Activated CD4-positive, alpha-beta T cell treated with anti-CD3 and anti-CD28 coated beads, Interleukin-2, amount 10 ng/mL, durations not matched to agents 7 days and 5 days (primary cell): ENCODE measurements around the gene OR51E2. TPM values are rescaled to one million over a fixed set of nuclear protein-coding genes. Genes with fewer than 3 reads are reported as not detected.

Experiments used
- CTCF ChIA-PET: fragments of 350-600 bp; sonication (Branson Sonifier 250); formaldehyde crosslinking; loops from one replicate; lab custom pipeline; 2021; ENCODE audit warnings: antibody characterized with exemption; lab: Charles Lee
- POLR2A ChIA-PET: fragments of 350-600 bp; sonication (Branson Sonifier 250); formaldehyde crosslinking; loops from one replicate; lab custom pipeline; 2021; ENCODE audit warnings: antibody characterized with exemption; lab: Charles Lee
- DNase-seq: peaks from one replicate; pipeline ENCODE4 v3.0.0-alpha.2; 2020
- H3K27ac Mint-ChIP-seq: one replicate; pipeline ENCODE4 v1.8.0; 2021; ENCODE audit warnings: mild to moderate bottlenecking, moderate library complexity, mixed read lengths
- H3K27me3 Mint-ChIP-seq: one replicate; pipeline ENCODE4 v1.8.0; 2021; ENCODE audit warnings: mixed read lengths
- H3K36me3 Mint-ChIP-seq: one replicate; pipeline ENCODE4 v1.8.0; 2021; ENCODE audit warnings: low read depth, mixed read lengths
- H3K4me1 Mint-ChIP-seq: one replicate; pipeline ENCODE4 v1.8.0; 2021; ENCODE audit warnings: mixed read lengths
- H3K4me3 Mint-ChIP-seq: one replicate; pipeline ENCODE4 v1.8.0; 2021; ENCODE audit warnings: mild to moderate bottlenecking, moderate library complexity, mixed read lengths
- H3K9me3 Mint-ChIP-seq: one replicate; pipeline ENCODE4 v1.8.0; 2021; ENCODE audit warnings: mixed read lengths
- total RNA-seq, 2 experiments: library from RNA; stranded (reverse); gene quantifications; one replicate each; pipeline ENCODE4 v1.2.3, GENCODE V29; 2021

OR51E2 gene
- total RNA-seq, 2 experiments from 2014 or later: not detected

DNA sequence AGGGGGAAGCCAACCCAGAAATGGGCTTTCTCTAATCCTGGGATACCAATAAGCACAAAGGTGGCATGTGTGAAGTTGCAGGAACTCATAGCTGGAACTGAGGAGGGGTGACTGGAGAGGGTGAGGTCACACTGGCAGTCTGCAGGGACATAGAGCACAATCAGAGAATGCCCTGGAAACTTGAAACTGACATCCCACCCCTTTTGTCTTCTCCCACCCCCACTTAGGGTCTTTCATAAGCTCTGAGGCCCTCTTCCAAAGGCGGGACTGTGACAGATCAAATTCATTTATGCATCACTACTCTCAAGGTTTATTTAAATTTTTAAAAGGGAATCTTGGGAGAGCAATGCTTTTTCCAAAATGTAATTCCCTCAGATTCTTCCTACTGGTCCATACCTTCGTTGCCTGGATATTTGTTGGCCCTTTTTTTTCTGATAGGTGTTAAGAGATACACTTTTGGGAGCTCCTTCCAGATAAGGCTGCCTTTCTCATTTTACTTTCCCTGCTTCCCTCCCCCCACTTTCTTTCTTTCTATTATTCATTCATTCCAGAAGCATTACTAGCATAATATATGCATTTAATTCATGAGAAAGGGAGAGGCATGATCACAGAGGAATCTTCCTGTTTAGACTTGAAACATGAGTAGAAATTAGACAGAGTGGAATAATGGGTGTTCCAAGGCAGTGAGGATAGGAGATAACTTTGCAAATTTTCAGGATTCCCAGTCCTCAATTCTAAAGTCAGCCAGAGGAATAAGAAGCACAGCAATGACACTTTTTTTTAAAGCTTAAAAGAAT lies 14.8 kb downstream of the OR51E2 start:
- H3K9me3 Mint-ChIP-seq: no peaks in the 10 kb centered on the region
- CTCF ChIA-PET: interaction anchor here (1.4 kb wide), 1 partner anchor 46 kb away, joined by 5 read pairs; the partner anchor contains the start of gene OR51D1
- no peak overlapping the region for H3K4me3 Mint-ChIP-seq
- H3K27me3 Mint-ChIP-seq: no peaks in the 10 kb centered on the region
- H3K4me1 Mint-ChIP-seq: no peaks in the 10 kb centered on the region
- no peak overlapping the region for H3K27ac Mint-ChIP-seq
- POLR2A ChIA-PET: no interaction called here
- H3K36me3 Mint-ChIP-seq: no peaks in the 10 kb centered on the region
- no peak for DNase-seq

DNA sequence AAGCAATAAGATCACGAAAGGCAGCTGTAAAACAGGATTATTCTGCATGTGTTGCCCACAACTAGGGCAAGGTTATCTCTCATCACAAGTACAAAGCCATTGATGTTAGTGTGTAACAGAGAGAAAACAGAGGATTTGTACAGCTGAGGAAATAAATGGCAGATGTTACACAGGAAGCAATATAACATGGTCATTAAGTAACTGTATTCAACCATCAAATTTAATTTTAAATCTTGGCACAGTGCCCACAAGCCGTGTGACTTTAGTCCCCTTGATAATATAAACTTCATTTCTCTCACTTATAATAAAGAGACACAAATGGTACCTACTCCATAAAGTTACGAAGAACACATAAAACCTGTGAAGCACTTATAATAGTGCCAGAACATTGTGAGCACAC lies 17.3 kb downstream of the OR51E2 start:
- DNase-seq: no peak
- H3K9me3 Mint-ChIP-seq: no peaks in the 10 kb centered on the region
- H3K4me3 Mint-ChIP-seq: no peak overlapping the region
- no peaks in the 10 kb centered on the region for H3K36me3 Mint-ChIP-seq
- no peaks in the 10 kb centered on the region for H3K27me3 Mint-ChIP-seq
- no peak overlapping the region for H3K27ac Mint-ChIP-seq
- ChIA-PET POLR2A (no interaction called here), CTCF (no interaction called here)
- H3K4me1 Mint-ChIP-seq: no peaks in the 10 kb centered on the region

DNA sequence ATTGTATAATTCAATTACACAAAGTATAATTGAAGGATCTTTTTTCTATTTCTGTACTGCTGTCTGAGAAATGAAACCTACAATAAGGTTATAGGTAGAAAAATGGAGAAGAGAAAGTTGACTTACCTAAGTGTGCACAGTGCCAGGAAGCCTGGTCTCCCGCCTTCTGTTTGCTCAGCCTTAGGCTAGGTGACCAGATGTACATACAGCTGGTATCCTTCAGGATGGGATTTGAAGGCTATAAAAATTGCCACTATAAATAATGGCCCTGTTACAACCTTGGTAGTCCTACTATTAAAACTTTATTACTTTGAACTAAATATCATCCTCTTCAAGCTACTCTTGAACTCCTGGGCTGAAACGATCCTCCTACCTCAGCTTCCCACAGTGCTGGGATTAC lies 19.7 kb downstream of the OR51E2 start:
- H3K27me3 Mint-ChIP-seq: peaks cover 3% of the 10 kb centered on the region
- no peak overlapping the region for H3K4me3 Mint-ChIP-seq
- no peak overlapping the region for H3K27ac Mint-ChIP-seq
- POLR2A ChIA-PET: no interaction called here
- no peaks in the 10 kb centered on the region for H3K36me3 Mint-ChIP-seq
- H3K9me3 Mint-ChIP-seq: no peaks in the 10 kb centered on the region
- CTCF ChIA-PET: no interaction called here
- H3K4me1 Mint-ChIP-seq: no peaks in the 10 kb centered on the region
- no peak for DNase-seq

DNA sequence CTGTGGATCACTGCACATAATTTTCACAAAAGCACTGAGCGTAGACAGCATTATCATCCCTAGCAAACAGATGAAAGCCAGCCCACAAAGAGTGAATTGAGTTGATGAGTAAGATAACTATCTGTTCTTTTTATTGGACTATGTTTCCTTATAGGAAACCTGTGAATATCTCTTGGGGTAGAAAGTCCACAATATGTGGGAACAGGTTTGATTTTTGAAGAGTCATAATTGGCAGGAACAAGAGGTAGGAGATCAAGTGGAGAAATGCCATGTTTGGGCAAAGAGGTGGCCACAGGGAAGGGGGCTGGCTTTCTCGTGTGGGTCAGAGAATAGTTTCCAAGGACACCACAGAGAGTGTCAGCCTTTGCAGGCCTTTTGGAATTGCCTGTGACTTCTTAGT lies 23.9 kb downstream of the OR51E2 start:
- Mint-ChIP-seq H3K36me3 (no peaks in the 10 kb centered on the region), H3K27ac (no peak overlapping the region), H3K4me1 (no peaks in the 10 kb centered on the region), H3K4me3 (no peak overlapping the region), H3K9me3 (no peaks in the 10 kb centered on the region), H3K27me3 (peaks cover 10% of the 10 kb centered on the region)
- CTCF ChIA-PET: interaction anchor here (0.6 kb wide), 1 partner anchor 1236 kb away, joined by 5 read pairs; no protein-coding TSS in a partner anchor
- POLR2A ChIA-PET: no interaction called here
- DNase-seq: no peak

DNA sequence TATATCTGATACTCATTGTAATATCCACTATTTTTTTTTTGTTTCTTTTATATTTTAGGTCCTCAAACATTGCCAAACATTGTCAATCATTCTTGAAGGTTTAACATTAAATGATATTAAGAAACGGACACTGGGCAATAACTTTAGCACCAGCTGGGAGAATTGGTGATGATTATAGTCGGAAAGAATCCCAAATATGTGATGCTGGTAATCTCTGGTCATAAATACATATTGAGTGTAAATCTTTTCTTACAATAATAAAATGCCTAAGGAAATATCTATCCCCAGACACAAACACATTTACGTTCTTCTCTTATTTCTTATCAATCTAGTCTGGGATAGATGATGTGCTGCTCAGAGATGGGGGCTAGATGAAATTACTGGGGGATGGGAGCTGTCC lies 25.2 kb downstream of the OR51E2 start:
- CTCF ChIA-PET: no interaction called here
- Mint-ChIP-seq H3K4me1 (no peaks in the 10 kb centered on the region), H3K36me3 (no peaks in the 10 kb centered on the region), H3K27me3 (peaks cover 12% of the 10 kb centered on the region), H3K4me3 (no peak overlapping the region), H3K9me3 (no peaks in the 10 kb centered on the region), H3K27ac (no peak overlapping the region)
- DNase-seq: no peak
- POLR2A ChIA-PET: no interaction called here

DNA sequence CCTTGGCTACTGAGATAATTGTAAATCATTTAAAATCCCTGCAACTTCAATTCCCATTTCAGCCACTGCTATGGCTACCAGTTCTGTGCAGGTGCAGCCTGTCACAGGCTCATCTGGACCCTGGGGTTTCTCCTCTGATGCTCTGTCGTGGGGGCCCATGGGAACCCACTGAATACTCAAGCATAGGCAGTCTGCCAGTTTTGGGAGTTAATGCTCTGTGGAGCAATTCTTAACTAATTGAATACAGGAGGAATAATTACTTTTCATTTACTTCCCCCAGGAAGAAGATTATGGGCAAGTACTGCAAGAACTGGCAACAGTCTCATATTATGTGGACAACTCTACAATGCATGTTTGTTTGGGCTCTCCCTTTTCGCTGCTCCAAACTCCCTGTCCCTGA lies 25.9 kb downstream of the OR51E2 start:
- peaks cover 15% of the 10 kb centered on the region for H3K27me3 Mint-ChIP-seq
- CTCF ChIA-PET: no interaction called here
- H3K36me3 Mint-ChIP-seq: no peaks in the 10 kb centered on the region
- H3K27ac Mint-ChIP-seq: no peak overlapping the region
- H3K4me1 Mint-ChIP-seq: no peaks in the 10 kb centered on the region
- no peak overlapping the region for H3K4me3 Mint-ChIP-seq
- POLR2A ChIA-PET: no interaction called here
- H3K9me3 Mint-ChIP-seq: no peaks in the 10 kb centered on the region
- DNase-seq: no peak

DNA sequence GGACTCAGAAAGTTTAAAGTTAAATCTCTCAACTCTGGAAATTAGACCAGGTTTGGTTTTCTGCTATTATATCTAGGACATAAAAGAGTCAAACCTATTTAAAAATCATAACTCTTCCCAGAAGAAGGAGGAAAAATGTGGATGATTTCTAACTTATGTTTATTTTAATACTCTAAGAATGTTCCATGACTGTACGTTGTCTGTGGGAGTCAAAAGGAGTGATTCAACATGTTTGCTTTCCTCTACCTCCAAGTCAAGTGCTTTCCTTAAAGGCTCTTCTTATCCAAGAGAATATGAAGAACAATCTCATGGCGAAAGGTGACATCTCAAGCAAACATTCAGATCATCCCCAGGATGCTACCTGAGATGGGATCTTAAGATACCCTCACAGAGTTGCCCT lies 32.2 kb downstream of the OR51E2 start:
- ChIA-PET POLR2A (no interaction called here), CTCF (no interaction called here)
- Mint-ChIP-seq H3K27me3 (peaks cover 18% of the 10 kb centered on the region), H3K36me3 (no peaks in the 10 kb centered on the region), H3K4me3 (no peak overlapping the region), H3K9me3 (no peaks in the 10 kb centered on the region), H3K27ac (no peak overlapping the region), H3K4me1 (no peaks in the 10 kb centered on the region)
- DNase-seq: no peak

DNA sequence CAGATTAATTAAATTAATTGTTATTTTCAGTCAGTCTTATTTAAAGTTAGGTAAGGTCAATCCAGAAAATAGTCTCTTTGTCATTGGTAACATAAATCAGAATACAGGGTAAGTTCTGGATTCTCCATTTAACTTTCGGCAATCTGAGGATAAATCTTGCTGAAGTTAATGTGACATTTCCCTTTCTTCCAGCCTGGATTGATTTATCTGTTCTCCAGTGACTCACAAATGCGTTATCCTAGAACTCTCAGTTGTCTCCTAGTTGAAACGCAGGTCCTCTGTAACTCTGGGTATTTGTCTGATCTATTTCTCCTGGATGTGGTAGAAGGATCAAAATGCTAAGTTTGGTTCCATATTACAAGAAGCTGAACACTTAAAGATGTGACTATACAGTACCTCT lies 32.9 kb downstream of the OR51E2 start:
- POLR2A ChIA-PET: no interaction called here
- CTCF ChIA-PET: no interaction called here
- Mint-ChIP-seq H3K36me3 (no peaks in the 10 kb centered on the region), H3K4me1 (no peaks in the 10 kb centered on the region), H3K27ac (no peak overlapping the region), H3K9me3 (no peaks in the 10 kb centered on the region), H3K4me3 (no peak overlapping the region), H3K27me3 (peaks cover 18% of the 10 kb centered on the region)
- no peak for DNase-seq

DNA sequence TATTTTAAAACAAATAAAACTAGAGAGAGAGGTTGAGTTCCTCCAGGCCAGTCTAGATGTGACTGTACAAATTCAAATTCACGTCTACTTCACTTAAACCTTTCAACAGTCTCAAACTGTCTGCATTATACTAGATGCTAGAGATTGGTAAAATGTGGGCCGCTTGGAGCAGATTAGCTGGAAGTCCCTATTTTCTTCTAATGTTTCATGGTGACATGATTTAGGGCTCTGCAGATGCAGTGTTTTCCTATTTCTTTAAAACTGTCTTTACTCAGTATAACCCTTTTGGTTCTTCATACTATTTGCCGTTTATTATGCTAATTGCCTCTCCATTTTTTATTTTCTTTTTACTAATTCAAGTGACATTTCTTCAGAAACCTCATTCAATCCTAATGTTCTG lies 33.5 kb downstream of the OR51E2 start:
- peaks cover 15% of the 10 kb centered on the region for H3K27me3 Mint-ChIP-seq
- no peaks in the 10 kb centered on the region for H3K9me3 Mint-ChIP-seq
- no peak overlapping the region for H3K4me3 Mint-ChIP-seq
- H3K4me1 Mint-ChIP-seq: no peaks in the 10 kb centered on the region
- no peak overlapping the region for H3K27ac Mint-ChIP-seq
- ChIA-PET POLR2A (no interaction called here), CTCF (no interaction called here)
- no peak for DNase-seq
- H3K36me3 Mint-ChIP-seq: no peaks in the 10 kb centered on the region

DNA sequence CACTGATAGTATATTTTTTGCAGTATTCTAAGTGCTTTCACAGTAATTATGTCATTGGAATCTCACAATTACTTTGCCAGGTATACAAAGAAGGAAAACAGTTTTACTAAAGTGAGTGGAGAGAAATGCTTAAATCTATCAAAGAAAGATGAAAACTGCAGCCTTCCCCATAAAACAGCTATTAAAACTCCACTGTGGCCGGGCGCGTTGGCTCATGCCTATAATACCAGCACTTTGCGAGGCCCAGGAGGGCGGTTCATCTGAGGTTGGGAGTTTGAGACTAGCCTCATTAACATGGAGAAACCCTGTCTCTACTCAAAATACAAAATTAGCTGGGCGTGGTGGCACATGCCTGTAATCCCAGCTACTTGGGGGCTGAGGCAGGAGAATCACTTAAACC lies 34.8 kb downstream of the OR51E2 start:
- CTCF ChIA-PET: no interaction called here
- Mint-ChIP-seq H3K4me3 (no peak overlapping the region), H3K36me3 (no peaks in the 10 kb centered on the region), H3K4me1 (no peaks in the 10 kb centered on the region), H3K9me3 (no peaks in the 10 kb centered on the region), H3K27ac (no peak overlapping the region), H3K27me3 (peaks cover 19% of the 10 kb centered on the region)
- POLR2A ChIA-PET: no interaction called here
- no peak for DNase-seq

DNA sequence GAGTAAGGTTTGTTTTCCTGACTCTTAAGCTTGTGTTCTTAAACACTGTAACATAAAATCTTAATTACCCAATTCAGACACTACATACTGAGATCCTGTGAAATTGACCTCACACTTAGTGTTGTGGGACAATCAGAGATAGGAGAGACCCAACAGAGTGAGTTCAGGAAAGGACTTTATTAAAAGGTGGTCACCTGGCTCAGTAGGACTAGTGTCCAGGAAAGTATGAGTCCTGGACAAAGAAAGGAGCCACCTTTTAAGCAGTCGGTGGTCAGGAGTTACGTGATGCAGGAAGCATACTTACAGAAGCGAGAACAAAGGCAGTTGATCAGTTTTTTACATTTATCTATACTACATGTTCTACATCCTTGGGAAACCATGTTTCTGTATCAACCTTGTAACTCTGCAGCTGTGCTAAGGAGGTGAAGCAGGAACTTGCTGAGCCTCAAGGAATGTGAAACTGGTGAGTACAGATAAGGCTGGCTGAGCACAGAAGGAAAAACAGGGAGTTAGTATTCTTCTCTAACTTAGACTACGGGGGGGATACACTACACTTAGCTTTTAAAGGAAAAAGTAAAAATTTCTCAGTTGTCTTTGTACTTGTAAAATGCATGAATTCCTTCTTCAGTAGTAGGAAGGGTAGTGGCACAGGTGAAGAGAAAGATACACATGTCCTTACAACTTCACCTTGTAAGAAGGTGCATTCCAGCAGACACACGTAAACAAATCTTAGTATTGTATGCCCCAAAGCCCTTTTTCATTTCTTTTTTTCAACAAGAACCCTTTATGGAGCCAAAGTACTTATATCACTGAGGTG lies 38.8 kb downstream of the OR51E2 start:
- Mint-ChIP-seq H3K36me3 (no peaks in the 10 kb centered on the region), H3K4me3 (no peak overlapping the region), H3K27ac (no peak overlapping the region), H3K9me3 (no peaks in the 10 kb centered on the region), H3K4me1 (no peaks in the 10 kb centered on the region), H3K27me3 (peaks cover 9% of the 10 kb centered on the region)
- POLR2A ChIA-PET: no interaction called here
- CTCF ChIA-PET: no interaction called here
- no peak for DNase-seq

DNA sequence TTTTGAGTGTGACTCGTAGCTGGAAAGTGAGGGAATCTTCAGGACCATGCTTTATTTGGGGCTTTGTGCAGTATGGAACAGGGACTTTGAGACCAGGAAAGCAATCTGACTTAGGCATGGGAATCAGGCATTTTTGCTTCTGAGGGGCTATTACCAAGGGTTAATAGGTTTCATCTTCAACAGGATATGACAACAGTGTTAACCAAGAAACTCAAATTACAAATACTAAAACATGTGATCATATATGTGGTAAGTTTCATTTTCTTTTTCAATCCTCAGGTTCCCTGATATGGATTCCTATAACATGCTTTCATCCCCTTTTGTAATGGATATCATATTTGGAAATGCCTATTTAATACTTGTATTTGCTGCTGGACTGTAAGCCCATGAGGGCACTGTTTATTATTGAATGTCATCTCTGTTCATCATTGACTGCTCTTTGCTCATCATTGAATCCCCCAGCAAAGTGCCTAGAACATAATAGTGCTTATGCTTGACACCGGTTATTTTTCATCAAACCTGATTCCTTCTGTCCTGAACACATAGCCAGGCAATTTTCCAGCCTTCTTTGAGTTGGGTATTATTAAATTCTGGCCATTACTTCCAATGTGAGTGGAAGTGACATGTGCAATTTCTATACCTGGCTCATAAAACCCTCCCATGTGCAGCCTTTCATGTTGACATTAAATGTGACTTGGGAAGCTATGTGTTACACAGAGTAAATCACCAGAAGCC lies 42.9 kb downstream of the OR51E2 start:
- CTCF ChIA-PET: no interaction called here
- no peak overlapping the region for H3K4me3 Mint-ChIP-seq
- H3K27me3 Mint-ChIP-seq: peaks cover 9% of the 10 kb centered on the region
- H3K27ac Mint-ChIP-seq: no peak overlapping the region
- no peaks in the 10 kb centered on the region for H3K4me1 Mint-ChIP-seq
- no peak for DNase-seq
- no peaks in the 10 kb centered on the region for H3K9me3 Mint-ChIP-seq
- POLR2A ChIA-PET: no interaction called here
- H3K36me3 Mint-ChIP-seq: no peaks in the 10 kb centered on the region

DNA sequence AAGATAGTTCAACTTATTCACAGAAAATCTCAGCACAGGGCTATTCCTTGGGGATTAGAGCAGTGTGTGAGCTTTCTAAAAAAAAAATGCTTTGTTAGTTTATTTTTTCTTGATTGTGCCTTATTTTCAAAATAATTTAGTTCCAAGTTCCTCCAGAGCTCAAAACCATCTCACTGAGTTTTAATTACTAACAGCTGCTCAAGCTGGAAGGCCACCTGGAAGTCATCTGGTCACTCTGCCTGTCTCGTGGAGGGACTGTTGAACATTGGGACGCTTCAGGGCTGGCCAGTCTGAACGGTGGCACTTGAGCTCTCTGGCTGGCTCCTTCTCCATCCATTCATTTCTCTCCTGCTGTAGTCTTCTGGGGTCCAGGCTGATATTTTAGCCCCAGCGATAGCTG lies 49.9 kb downstream of the OR51E2 start:
- Mint-ChIP-seq H3K4me3 (no peak overlapping the region), H3K27me3 (peaks cover 13% of the 10 kb centered on the region), H3K9me3 (no peaks in the 10 kb centered on the region), H3K27ac (no peak overlapping the region), H3K36me3 (no peaks in the 10 kb centered on the region), H3K4me1 (no peaks in the 10 kb centered on the region)
- ChIA-PET POLR2A (no interaction called here), CTCF (no interaction called here)
- no peak for DNase-seq
